Measurements from ENCODE around the gene STK32C. TPM values are rescaled to one million over a fixed set of nuclear protein-coding genes. Genes with fewer than 3 reads are reported as not detected.

Gene STK32C
- total RNA-seq, 4 donors from 2014 or later = 3.7 to 13.9 (median 6.7) TPM

GRCh38 chr10:132255489-132256344 is 52.0 kb downstream of the STK32C start:
- Histone ChIP-seq H3K4me1 (no peaks in the 10 kb centered on the region), H3K27me3 (no peaks in the 10 kb centered on the region), H3K27ac (no peak overlapping the region), H3K36me3 (no peaks in the 10 kb centered on the region), H3K4me3 (no peak overlapping the region), H3K9me3 (no peaks in the 10 kb centered on the region)
- in situ Hi-C loops (cut with MboI; ENCODE audit: low sequenced_read_pairs in 4 of 4) (no loop called here), intact Hi-C loops (cut with DNase I; ENCODE audit: low total_unique reads) (no loop called here)
- DNase-seq (no peak), ATAC-seq (no peak)
- TF ChIP-seq POLR2A (IDR thresholded peaks at IDR 0.05) = no peak
- TF ChIP-seq, protein P1, sequence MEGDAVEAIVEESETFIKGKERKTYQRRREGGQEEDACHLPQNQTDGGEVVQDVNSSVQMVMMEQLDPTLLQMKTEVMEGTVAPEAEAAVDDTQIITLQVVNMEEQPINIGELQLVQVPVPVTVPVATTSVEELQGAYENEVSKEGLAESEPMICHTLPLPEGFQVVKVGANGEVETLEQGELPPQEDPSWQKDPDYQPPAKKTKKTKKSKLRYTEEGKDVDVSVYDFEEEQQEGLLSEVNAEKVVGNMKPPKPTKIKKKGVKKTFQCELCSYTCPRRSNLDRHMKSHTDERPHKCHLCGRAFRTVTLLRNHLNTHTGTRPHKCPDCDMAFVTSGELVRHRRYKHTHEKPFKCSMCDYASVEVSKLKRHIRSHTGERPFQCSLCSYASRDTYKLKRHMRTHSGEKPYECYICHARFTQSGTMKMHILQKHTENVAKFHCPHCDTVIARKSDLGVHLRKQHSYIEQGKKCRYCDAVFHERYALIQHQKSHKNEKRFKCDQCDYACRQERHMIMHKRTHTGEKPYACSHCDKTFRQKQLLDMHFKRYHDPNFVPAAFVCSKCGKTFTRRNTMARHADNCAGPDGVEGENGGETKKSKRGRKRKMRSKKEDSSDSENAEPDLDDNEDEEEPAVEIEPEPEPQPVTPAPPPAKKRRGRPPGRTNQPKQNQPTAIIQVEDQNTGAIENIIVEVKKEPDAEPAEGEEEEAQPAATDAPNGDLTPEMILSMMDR (IDR thresholded peaks at IDR 0.05 in 4 of 5, conservative IDR thresholded peaks at IDR 0.05 in 1 of 5) = no peak

DNA sequence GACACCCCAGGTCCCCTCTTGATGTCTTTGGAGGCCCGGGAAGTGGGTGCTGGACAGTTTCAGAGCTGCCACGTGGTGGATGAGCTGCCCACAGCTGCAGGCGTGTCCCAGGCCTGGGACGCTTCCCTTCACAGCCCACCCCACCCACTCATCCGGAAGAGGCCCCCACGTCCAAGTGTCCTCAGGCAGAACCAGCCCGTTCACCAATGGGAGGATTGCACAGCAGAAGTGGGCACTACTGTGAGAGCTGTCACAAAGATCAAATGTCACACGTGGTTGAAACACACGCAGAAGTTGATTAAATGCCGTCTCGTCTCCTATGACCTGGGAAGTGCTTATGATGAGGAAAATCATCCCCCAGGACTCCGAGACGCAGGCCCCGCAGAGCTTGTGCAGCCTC is 52.9 kb downstream of the STK32C start:
- intact Hi-C loops (cut with DNase I; ENCODE audit: low total_unique reads) = no loop called here

DNA sequence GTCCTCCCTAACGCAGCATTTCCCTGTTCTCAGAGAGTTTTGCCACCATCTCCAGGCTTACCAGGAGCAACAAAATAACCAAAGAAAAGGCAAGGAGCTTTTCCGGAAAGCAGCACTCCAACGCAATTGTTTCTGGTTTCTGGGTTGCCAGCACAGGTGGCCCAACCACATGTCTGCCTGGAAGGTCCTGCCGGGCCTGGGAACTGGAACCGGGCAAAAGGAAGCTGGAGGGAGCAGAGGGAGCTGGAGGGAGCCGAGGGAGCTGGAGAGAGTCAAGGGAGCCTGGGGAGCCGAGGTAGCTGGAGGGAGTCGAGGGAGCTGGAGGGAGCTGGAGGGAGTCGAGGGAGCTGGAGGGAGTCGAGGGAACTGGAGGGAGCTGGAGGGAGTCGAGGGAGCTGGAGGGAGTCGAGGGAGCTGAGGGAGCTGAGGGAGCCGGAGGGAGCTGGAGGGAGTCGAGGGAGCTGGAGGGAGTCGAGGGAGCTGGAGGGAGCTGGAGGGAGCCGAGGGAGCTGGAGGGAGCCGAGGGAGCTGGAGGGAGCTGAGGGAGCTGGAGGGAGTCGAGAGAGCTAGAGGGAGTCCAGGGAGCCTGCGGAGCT is 54.6 kb downstream of the STK32C start:
- Histone ChIP-seq H3K36me3 (no peaks in the 10 kb centered on the region), H3K27ac (no peak overlapping the region), H3K9me3 (no peaks in the 10 kb centered on the region), H3K4me3 (no peak overlapping the region), H3K4me1 (no peaks in the 10 kb centered on the region), H3K27me3 (no peaks in the 10 kb centered on the region)
- in situ Hi-C loops (cut with MboI; ENCODE audit: low sequenced_read_pairs in 4 of 4) = no loop called here
- ATAC-seq = no peak
- TF ChIP-seq, protein P1 (IDR thresholded peaks at IDR 0.05 in 4 of 5, conservative IDR thresholded peaks at IDR 0.05 in 1 of 5) = no peak
- TF ChIP-seq POLR2A (IDR thresholded peaks at IDR 0.05) = no peak
- no peak for DNase-seq
- intact Hi-C loops (cut with DNase I; ENCODE audit: low total_unique reads) = no loop called here

More for the DNA sequence above, 52.9 kb downstream of the STK32C start:
- DNase-seq = no peak
- Histone ChIP-seq H3K4me3 (no peak overlapping the region), H3K4me1 (no peaks in the 10 kb centered on the region), H3K27ac (no peak overlapping the region), H3K36me3 (no peaks in the 10 kb centered on the region), H3K9me3 (no peaks in the 10 kb centered on the region), H3K27me3 (no peaks in the 10 kb centered on the region)
- TF ChIP-seq, protein P1 (IDR thresholded peaks at IDR 0.05 in 4 of 5, conservative IDR thresholded peaks at IDR 0.05 in 1 of 5) = no peak
- TF ChIP-seq POLR2A (IDR thresholded peaks at IDR 0.05) = no peak
- ATAC-seq = no peak
- in situ Hi-C loops (cut with MboI; ENCODE audit: low sequenced_read_pairs in 4 of 4) = no loop called here

DNA sequence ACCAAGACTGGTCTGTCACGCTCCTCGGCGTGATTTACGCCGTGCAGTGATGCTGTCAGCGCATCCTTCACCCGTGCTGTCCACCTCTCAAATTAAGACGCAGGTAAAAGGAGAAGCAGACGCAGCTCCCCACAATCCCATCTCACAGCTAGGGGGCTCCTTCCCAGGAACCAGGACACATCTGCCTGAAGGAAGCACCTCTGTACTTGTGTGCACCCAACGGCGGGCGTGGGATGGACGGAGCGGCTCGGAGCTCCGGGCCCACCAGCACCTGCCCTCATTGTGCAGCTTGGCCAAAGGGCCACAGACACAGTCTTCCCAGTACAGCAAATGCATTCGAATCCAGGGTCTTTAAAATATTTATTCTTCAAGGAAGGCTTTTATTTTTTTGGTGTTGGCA is 55.3 kb downstream of the STK32C start:
- no peaks in the 10 kb centered on the region for H3K4me1 ChIP-seq
- no peak overlapping the region for H3K27ac ChIP-seq
- no peaks in the 10 kb centered on the region for H3K9me3 ChIP-seq
- ATAC-seq (no peak), DNase-seq (no peak)
- intact Hi-C loops (cut with DNase I; ENCODE audit: low total_unique reads) (no loop called here), in situ Hi-C loops (cut with MboI; ENCODE audit: low sequenced_read_pairs in 4 of 4) (no loop called here)
- H3K36me3 ChIP-seq = no peaks in the 10 kb centered on the region
- H3K4me3 ChIP-seq = no peak overlapping the region
- TF ChIP-seq POLR2A (IDR thresholded peaks at IDR 0.05) = no peak
- TF ChIP-seq, protein P1 (IDR thresholded peaks at IDR 0.05 in 4 of 5, conservative IDR thresholded peaks at IDR 0.05 in 1 of 5) = no peak
- no peaks in the 10 kb centered on the region for H3K27me3 ChIP-seq

All from gastrocnemius medialis (tissue), 4 donors.